ENCODE measurements around the gene GSC.

Gene GSC

GRCh38 chr14:94752591-94753436 is 17.1 kb downstream of the GSC start:
- ATAC-seq: no peak
- TF ChIP-seq TCF4 (CRISPR knock-in tag; IDR thresholded peaks at IDR 0.05; ENCODE audit: borderline replicate concordance) (no peak), CREB5 (CRISPR knock-in tag; IDR thresholded peaks at IDR 0.05; ENCODE audit: low read depth) (no peak), ESRRG (CRISPR knock-in tag; IDR thresholded peaks at IDR 0.05) (no peak), ZNF565 (CRISPR knock-in tag; conservative IDR thresholded peaks at IDR 0.05; ENCODE audit: low read depth) (no peak), ZC3H10 (CRISPR knock-in tag; IDR thresholded peaks at IDR 0.05) (no peak), ZFP30 (CRISPR knock-in tag; IDR thresholded peaks at IDR 0.05) (no peak), TOX (CRISPR knock-in tag; IDR thresholded peaks at IDR 0.05; ENCODE audit: borderline replicate concordance) (no peak)
- TF ChIP-seq, protein P1, sequence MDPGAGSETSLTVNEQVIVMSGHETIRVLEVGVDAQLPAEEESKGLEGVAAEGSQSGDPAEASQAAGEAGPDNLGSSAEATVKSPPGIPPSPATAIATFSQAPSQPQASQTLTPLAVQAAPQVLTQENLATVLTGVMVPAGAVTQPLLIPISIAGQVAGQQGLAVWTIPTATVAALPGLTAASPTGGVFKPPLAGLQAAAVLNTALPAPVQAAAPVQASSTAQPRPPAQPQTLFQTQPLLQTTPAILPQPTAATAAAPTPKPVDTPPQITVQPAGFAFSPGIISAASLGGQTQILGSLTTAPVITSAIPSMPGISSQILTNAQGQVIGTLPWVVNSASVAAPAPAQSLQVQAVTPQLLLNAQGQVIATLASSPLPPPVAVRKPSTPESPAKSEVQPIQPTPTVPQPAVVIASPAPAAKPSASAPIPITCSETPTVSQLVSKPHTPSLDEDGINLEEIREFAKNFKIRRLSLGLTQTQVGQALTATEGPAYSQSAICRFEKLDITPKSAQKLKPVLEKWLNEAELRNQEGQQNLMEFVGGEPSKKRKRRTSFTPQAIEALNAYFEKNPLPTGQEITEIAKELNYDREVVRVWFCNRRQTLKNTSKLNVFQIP (CRISPR knock-in tag; IDR thresholded peaks at IDR 0.05; ENCODE audit: borderline replicate concordance, low read depth): no peak

GRCh38 chr14:94751956-94752355 is 18.0 kb downstream of the GSC start:
- ATAC-seq: no peak

GRCh38 chr14:94751321-94751720 is 18.6 kb downstream of the GSC start:
- no peak for ATAC-seq
- TF ChIP-seq RARB (CRISPR knock-in tag; IDR thresholded peaks at IDR 0.05): no peak
- TF ChIP-seq TCF4 (CRISPR knock-in tag; IDR thresholded peaks at IDR 0.05; ENCODE audit: borderline replicate concordance): no peak
- TF ChIP-seq ZNF70 (CRISPR knock-in tag; IDR thresholded peaks at IDR 0.05): no peak
- no peak for TF ChIP-seq SNAI2 (CRISPR knock-in tag; IDR thresholded peaks at IDR 0.05)
- TF ChIP-seq ARNTL (CRISPR knock-in tag; IDR thresholded peaks at IDR 0.05; ENCODE audit: borderline replicate concordance, low read depth): no peak
- TF ChIP-seq GLIS3 (CRISPR knock-in tag; IDR thresholded peaks at IDR 0.05): no peak
- TF ChIP-seq ZNF8 (CRISPR knock-in tag; IDR thresholded peaks at IDR 0.05): no peak
- no peak for TF ChIP-seq ZFP3 (CRISPR knock-in tag; IDR thresholded peaks at IDR 0.05)
- TF ChIP-seq ISL1 (CRISPR knock-in tag; IDR thresholded peaks at IDR 0.05): no peak
- no peak for TF ChIP-seq ZC3H10 (CRISPR knock-in tag; IDR thresholded peaks at IDR 0.05)
- TF ChIP-seq, protein P2, sequence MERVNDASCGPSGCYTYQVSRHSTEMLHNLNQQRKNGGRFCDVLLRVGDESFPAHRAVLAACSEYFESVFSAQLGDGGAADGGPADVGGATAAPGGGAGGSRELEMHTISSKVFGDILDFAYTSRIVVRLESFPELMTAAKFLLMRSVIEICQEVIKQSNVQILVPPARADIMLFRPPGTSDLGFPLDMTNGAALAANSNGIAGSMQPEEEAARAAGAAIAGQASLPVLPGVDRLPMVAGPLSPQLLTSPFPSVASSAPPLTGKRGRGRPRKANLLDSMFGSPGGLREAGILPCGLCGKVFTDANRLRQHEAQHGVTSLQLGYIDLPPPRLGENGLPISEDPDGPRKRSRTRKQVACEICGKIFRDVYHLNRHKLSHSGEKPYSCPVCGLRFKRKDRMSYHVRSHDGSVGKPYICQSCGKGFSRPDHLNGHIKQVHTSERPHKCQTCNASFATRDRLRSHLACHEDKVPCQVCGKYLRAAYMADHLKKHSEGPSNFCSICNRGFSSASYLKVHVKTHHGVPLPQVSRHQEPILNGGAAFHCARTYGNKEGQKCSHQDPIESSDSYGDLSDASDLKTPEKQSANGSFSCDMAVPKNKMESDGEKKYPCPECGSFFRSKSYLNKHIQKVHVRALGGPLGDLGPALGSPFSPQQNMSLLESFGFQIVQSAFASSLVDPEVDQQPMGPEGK (CRISPR knock-in tag; IDR thresholded peaks at IDR 0.05; ENCODE audit: borderline replicate concordance): no peak
- TF ChIP-seq CSRNP3 (CRISPR knock-in tag; IDR thresholded peaks at IDR 0.05): no peak
- TF ChIP-seq BACH2 (CRISPR knock-in tag; IDR thresholded peaks at IDR 0.05; ENCODE audit: borderline replicate concordance): no peak
- no peak for TF ChIP-seq ZNF565 (CRISPR knock-in tag; conservative IDR thresholded peaks at IDR 0.05; ENCODE audit: low read depth)
- TF ChIP-seq, protein P1 (CRISPR knock-in tag; IDR thresholded peaks at IDR 0.05; ENCODE audit: borderline replicate concordance, low read depth): no peak
- TF ChIP-seq CSDC2 (CRISPR knock-in tag; IDR thresholded peaks at IDR 0.05): no peak
- no peak for TF ChIP-seq PPARA (CRISPR knock-in tag; IDR thresholded peaks at IDR 0.05; ENCODE audit: borderline replicate concordance)
- no peak for TF ChIP-seq OSR1 (CRISPR knock-in tag; IDR thresholded peaks at IDR 0.05)
- no peak for TF ChIP-seq TOX (CRISPR knock-in tag; IDR thresholded peaks at IDR 0.05; ENCODE audit: borderline replicate concordance)

More at GRCh38 chr14:94751956-94752355, 18.0 kb downstream of the GSC start:
- TF ChIP-seq CSDC2 (CRISPR knock-in tag; IDR thresholded peaks at IDR 0.05) (no peak), ARNTL (CRISPR knock-in tag; IDR thresholded peaks at IDR 0.05; ENCODE audit: borderline replicate concordance, low read depth) (no peak), ZFP3 (CRISPR knock-in tag; IDR thresholded peaks at IDR 0.05) (no peak), ZNF8 (CRISPR knock-in tag; IDR thresholded peaks at IDR 0.05) (no peak), TCF4 (CRISPR knock-in tag; IDR thresholded peaks at IDR 0.05; ENCODE audit: borderline replicate concordance) (no peak), ZC3H10 (CRISPR knock-in tag; IDR thresholded peaks at IDR 0.05) (no peak), BACH2 (CRISPR knock-in tag; IDR thresholded peaks at IDR 0.05; ENCODE audit: borderline replicate concordance) (no peak), CSRNP3 (CRISPR knock-in tag; IDR thresholded peaks at IDR 0.05) (no peak)

Measured in SK-N-SH treated with all-trans-retinoic acid at 6 μM for 48 hours (cell line).